ENCODE data around the gene ITK.
A peak's percentile ranks its signal among the peaks of the same experiment; 100 is the strongest.

Gene ITK

GRCh38 chr5:157289164-157289819 is 108.7 kb downstream of the ITK start:
- no peak overlapping the region for H3K4me2 ChIP-seq (ENCODE audit: insufficient read depth, low read length, poor library complexity, severe bottlenecking)
- H2BK5ac ChIP-seq (ENCODE audit: low read length), result no peak overlapping the region
- H3K9ac ChIP-seq (ENCODE audit: low read depth, low read length, poor library complexity), result no peak overlapping the region
- H3K79me1 ChIP-seq (ENCODE audit: low read depth, low read length), result no peaks in the 10 kb centered on the region
- peaks cover 0 to 2% of the 10 kb centered on the region in 2 donors for H3K4me1 ChIP-seq (ENCODE audit: control insufficient read depth in 2 of 2, insufficient read depth in 1 of 2, low read depth in 1 of 2, low read length in 2 of 2)
- no peaks in the 10 kb centered on the region for H3K27me3 ChIP-seq (ENCODE audit: control insufficient read depth in 3 of 3, insufficient read depth in 3 of 3, low read depth in 1 of 3, low read length in 3 of 3)
- no peak for DNase-seq (ENCODE audit: low spot score)
- H3K9me3 ChIP-seq (replicated peaks in 1 of 2; ENCODE audit: control insufficient read depth in 2 of 2, insufficient read depth in 1 of 2, low read depth in 1 of 2, low read length in 2 of 2), result no peaks in the 10 kb centered on the region
- no peak overlapping the region for H2BK120ac ChIP-seq (ENCODE audit: low read depth, low read length)
- no peak overlapping the region for H3K4ac ChIP-seq (ENCODE audit: low read length)
- no peak overlapping the region for H2BK12ac ChIP-seq (ENCODE audit: low read length)
- H3K27ac ChIP-seq (replicated peaks; ENCODE audit: low read length), result no peak overlapping the region
- H2AK5ac ChIP-seq (ENCODE audit: low read depth, low read length), result no peak overlapping the region
- no peak overlapping the region for H3K14ac ChIP-seq (ENCODE audit: low read length)
- no peak overlapping the region for H3K18ac ChIP-seq (ENCODE audit: low read length)
- no peak overlapping the region for H2AFZ ChIP-seq (ENCODE audit: low read length)
- no peak overlapping the region for H4K8ac ChIP-seq (ENCODE audit: low read depth, low read length)
- H3K36me3 ChIP-seq (replicated peaks in 1 of 2; ENCODE audit: control insufficient read depth in 2 of 2, insufficient read depth in 2 of 2, low read length in 2 of 2), result peaks cover 20 to 92% of the 10 kb centered on the region in 2 donors
- no CpG with 5 or more reads among the region's 9 CpGs for WGBS, 2 donors (ENCODE audit: extremely low coverage in 2 of 2, insufficient read length in 2 of 2, insufficient replicate concordance in 1 of 2)
- no peak overlapping the region for H2BK15ac ChIP-seq (ENCODE audit: low read length)
- H3K4me3 ChIP-seq (ENCODE audit: low read length in 2 of 2), result no peak overlapping the region
- H3K23ac ChIP-seq (ENCODE audit: low read depth, low read length, poor library complexity), result no peak overlapping the region
- no peak overlapping the region for H4K91ac ChIP-seq (ENCODE audit: low read depth, low read length, poor library complexity)

- Histone ChIP-seq H3K4me1 (ENCODE audit: control insufficient read depth in 2 of 2, insufficient read depth in 1 of 2, low read depth in 1 of 2, low read length in 2 of 2) (peaks cover 0 to 2% of the 10 kb centered on the region in 2 donors), H2BK5ac (ENCODE audit: low read length) (no peak overlapping the region), H3K79me1 (ENCODE audit: low read depth, low read length) (no peaks in the 10 kb centered on the region), H2BK12ac (ENCODE audit: low read length) (no peak overlapping the region), H4K91ac (ENCODE audit: low read depth, low read length, poor library complexity) (no peak overlapping the region), H3K4me3 (ENCODE audit: low read length in 2 of 2) (no peak overlapping the region), H2AK5ac (ENCODE audit: low read depth, low read length) (no peak overlapping the region), H3K4me2 (ENCODE audit: insufficient read depth, low read length, poor library complexity, severe bottlenecking) (no peak overlapping the region), H2BK120ac (ENCODE audit: low read depth, low read length) (no peak overlapping the region), H3K9ac (ENCODE audit: low read depth, low read length, poor library complexity) (no peak overlapping the region), H3K4ac (ENCODE audit: low read length) (no peak overlapping the region), H4K8ac (ENCODE audit: low read depth, low read length) (no peak overlapping the region), H3K27ac (replicated peaks; ENCODE audit: low read length) (no peak overlapping the region), H2AFZ (ENCODE audit: low read length) (no peak overlapping the region), H2BK15ac (ENCODE audit: low read length) (no peak overlapping the region), H3K36me3 (replicated peaks in 1 of 2; ENCODE audit: control insufficient read depth in 2 of 2, insufficient read depth in 2 of 2, low read length in 2 of 2) (peaks cover 20 to 96% of the 10 kb centered on the region in 2 donors), H3K18ac (ENCODE audit: low read length) (no peak overlapping the region), H3K27me3 (ENCODE audit: control insufficient read depth in 3 of 3, insufficient read depth in 3 of 3, low read depth in 1 of 3, low read length in 3 of 3) (no peaks in the 10 kb centered on the region), H3K9me3 (replicated peaks in 1 of 2; ENCODE audit: control insufficient read depth in 2 of 2, insufficient read depth in 1 of 2, low read depth in 1 of 2, low read length in 2 of 2) (no peaks in the 10 kb centered on the region), H3K14ac (ENCODE audit: low read length) (no peak overlapping the region), H3K23ac (ENCODE audit: low read depth, low read length, poor library complexity) (no peak overlapping the region)
- DNase-seq (ENCODE audit: low spot score), result no peak
- no CpG with 5 or more reads among the region's 6 CpGs for WGBS, 2 donors (ENCODE audit: extremely low coverage in 2 of 2, insufficient read length in 2 of 2, insufficient replicate concordance in 1 of 2)
Observed at GRCh38 chr5:157290156-157290980, 109.7 kb downstream of the ITK start.

DNA sequence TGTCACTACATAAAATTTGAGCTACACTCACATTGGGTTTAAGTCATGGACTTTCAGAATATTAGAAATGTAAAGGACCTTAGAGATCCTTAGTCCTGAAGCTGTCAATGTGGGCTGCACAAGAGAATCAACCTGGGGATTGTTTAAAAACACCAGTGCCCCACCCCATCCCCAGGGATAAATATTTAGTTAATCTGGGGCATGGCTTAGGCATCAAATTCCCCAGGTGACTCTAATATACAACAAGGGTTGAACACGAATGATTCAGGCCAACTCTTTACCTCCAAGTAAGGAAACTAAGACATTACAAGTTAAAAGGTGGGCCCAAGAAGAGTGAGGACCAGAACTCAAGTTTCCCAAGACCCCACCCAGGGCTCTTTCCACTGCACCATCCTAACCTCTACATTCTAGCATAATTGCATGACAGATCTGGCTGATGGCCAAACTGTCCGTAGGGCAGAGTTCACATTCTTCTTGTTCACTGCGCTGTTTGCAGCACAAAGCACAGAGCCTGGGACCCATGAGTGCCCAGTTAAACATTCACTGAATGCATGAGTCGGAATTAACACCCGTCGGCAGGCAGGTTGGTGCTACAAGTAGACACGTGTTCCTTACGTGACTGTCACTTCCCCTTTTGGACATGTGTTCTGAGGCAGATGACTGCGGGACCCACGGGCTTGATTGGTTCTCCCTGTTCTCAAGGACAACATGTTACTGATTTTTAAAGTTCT is 110.5 kb downstream of the ITK start:
- no CpG with 5 or more reads among the region's 10 CpGs for WGBS, 2 donors (ENCODE audit: extremely low coverage in 2 of 2, insufficient read length in 2 of 2, insufficient replicate concordance in 1 of 2)
- H3K27ac ChIP-seq (replicated peaks; ENCODE audit: low read length), result no peak overlapping the region
- H3K4me3 ChIP-seq (ENCODE audit: low read length in 2 of 2), result no peak overlapping the region
- peak overlapping the region; percentile 49 for H3K14ac ChIP-seq (ENCODE audit: low read length)
- H2BK5ac ChIP-seq (ENCODE audit: low read length), result no peak overlapping the region
- H4K8ac ChIP-seq (ENCODE audit: low read depth, low read length), result no peak overlapping the region
- no peaks in the 10 kb centered on the region for H3K9me3 ChIP-seq (replicated peaks in 1 of 2; ENCODE audit: control insufficient read depth in 2 of 2, insufficient read depth in 1 of 2, low read depth in 1 of 2, low read length in 2 of 2)
- H3K18ac ChIP-seq (ENCODE audit: low read length), result no peak overlapping the region
- H4K91ac ChIP-seq (ENCODE audit: low read depth, low read length, poor library complexity), result no peak overlapping the region
- no peak overlapping the region for H3K4me2 ChIP-seq (ENCODE audit: insufficient read depth, low read length, poor library complexity, severe bottlenecking)
- H3K27me3 ChIP-seq (ENCODE audit: control insufficient read depth in 3 of 3, insufficient read depth in 3 of 3, low read depth in 1 of 3, low read length in 3 of 3), result no peaks in the 10 kb centered on the region
- no peak overlapping the region for H2AFZ ChIP-seq (ENCODE audit: low read length)
- H2AK5ac ChIP-seq (ENCODE audit: low read depth, low read length), result no peak overlapping the region
- H3K4ac ChIP-seq (ENCODE audit: low read length), result no peak overlapping the region
- no peak overlapping the region for H2BK120ac ChIP-seq (ENCODE audit: low read depth, low read length)
- H3K23ac ChIP-seq (ENCODE audit: low read depth, low read length, poor library complexity), result no peak overlapping the region
- H2BK15ac ChIP-seq (ENCODE audit: low read length), result no peak overlapping the region
- no peak overlapping the region for H3K9ac ChIP-seq (ENCODE audit: low read depth, low read length, poor library complexity)
- H3K36me3 ChIP-seq (replicated peaks in 1 of 2; ENCODE audit: control insufficient read depth in 2 of 2, insufficient read depth in 2 of 2, low read length in 2 of 2), result peaks cover 19 to 96% of the 10 kb centered on the region in 2 donors
- H2BK12ac ChIP-seq (ENCODE audit: low read length), result no peak overlapping the region
- H3K79me1 ChIP-seq (ENCODE audit: low read depth, low read length), result no peaks in the 10 kb centered on the region
- peaks cover 0 to 2% of the 10 kb centered on the region in 2 donors for H3K4me1 ChIP-seq (ENCODE audit: control insufficient read depth in 2 of 2, insufficient read depth in 1 of 2, low read depth in 1 of 2, low read length in 2 of 2)
- DNase-seq (ENCODE audit: low spot score), result no peak

DNA sequence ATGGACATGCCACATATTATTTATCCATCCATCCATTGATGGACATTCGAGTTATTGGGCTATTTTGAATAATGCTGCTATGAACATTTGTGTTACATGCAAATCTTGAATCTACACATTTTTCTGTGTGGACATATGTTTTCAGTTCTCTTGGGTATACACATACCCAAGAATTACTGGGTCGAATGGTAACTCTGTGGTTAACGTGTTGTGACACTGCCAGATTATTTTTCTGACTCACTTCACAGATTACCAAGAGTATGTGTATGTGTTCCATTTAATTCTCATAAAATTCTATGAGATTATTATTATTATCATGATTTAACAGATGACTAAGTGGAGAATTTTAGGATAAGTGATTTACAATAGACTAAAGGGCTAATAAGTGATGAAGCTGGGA is 112.0 kb downstream of the ITK start:
- H3K27ac ChIP-seq (replicated peaks; ENCODE audit: low read length), result no peak overlapping the region
- H3K4me3 ChIP-seq (ENCODE audit: low read length in 2 of 2), result no peak overlapping the region
- H2AFZ ChIP-seq (ENCODE audit: low read length), result no peak overlapping the region

More for the DNA sequence above, 112.0 kb downstream of the ITK start:
- H3K9me3 ChIP-seq (replicated peaks in 1 of 2; ENCODE audit: control insufficient read depth in 2 of 2, insufficient read depth in 1 of 2, low read depth in 1 of 2, low read length in 2 of 2), result no peaks in the 10 kb centered on the region
- no peak overlapping the region for H3K18ac ChIP-seq (ENCODE audit: low read length)
- H2BK120ac ChIP-seq (ENCODE audit: low read depth, low read length), result no peak overlapping the region
- H2BK5ac ChIP-seq (ENCODE audit: low read length), result no peak overlapping the region
- WGBS, 2 donors (ENCODE audit: extremely low coverage in 2 of 2, insufficient read length in 2 of 2, insufficient replicate concordance in 1 of 2), result no CpG with 5 or more reads among the region's 3 CpGs
- H2BK12ac ChIP-seq (ENCODE audit: low read length), result no peak overlapping the region
- peaks cover 0 to 2% of the 10 kb centered on the region in 2 donors for H3K4me1 ChIP-seq (ENCODE audit: control insufficient read depth in 2 of 2, insufficient read depth in 1 of 2, low read depth in 1 of 2, low read length in 2 of 2)
- no peak overlapping the region for H4K91ac ChIP-seq (ENCODE audit: low read depth, low read length, poor library complexity)
- no peak overlapping the region for H3K4me2 ChIP-seq (ENCODE audit: insufficient read depth, low read length, poor library complexity, severe bottlenecking)
- H2BK15ac ChIP-seq (ENCODE audit: low read length), result no peak overlapping the region
- H3K27me3 ChIP-seq (ENCODE audit: control insufficient read depth in 3 of 3, insufficient read depth in 3 of 3, low read depth in 1 of 3, low read length in 3 of 3), result no peaks in the 10 kb centered on the region
- DNase-seq (ENCODE audit: low spot score), result no peak
- no peak overlapping the region for H2AK5ac ChIP-seq (ENCODE audit: low read depth, low read length)
- no peak overlapping the region for H3K23ac ChIP-seq (ENCODE audit: low read depth, low read length, poor library complexity)
- no peak overlapping the region for H3K9ac ChIP-seq (ENCODE audit: low read depth, low read length, poor library complexity)
- peaks cover 14 to 96% of the 10 kb centered on the region in 2 donors for H3K36me3 ChIP-seq (replicated peaks in 1 of 2; ENCODE audit: control insufficient read depth in 2 of 2, insufficient read depth in 2 of 2, low read length in 2 of 2)
- no peak overlapping the region for H3K14ac ChIP-seq (ENCODE audit: low read length)
- no peaks in the 10 kb centered on the region for H3K79me1 ChIP-seq (ENCODE audit: low read depth, low read length)
- no peak overlapping the region for H4K8ac ChIP-seq (ENCODE audit: low read depth, low read length)
- no peak overlapping the region for H3K4ac ChIP-seq (ENCODE audit: low read length)
